Endothelial cell of umbilical vein (primary cell): ENCODE data around the gene DIO3. TPM values are rescaled to one million over a fixed set of nuclear protein-coding genes. Genes with fewer than 3 reads are reported as not detected.

Experiments used
- BruUV-seq: library from RNA; stranded (reverse); fragments of 400-500 nt; replicated peaks from 2 replicates; lab custom pipeline; 2021; lab: Mats Ljungman, UMichigan
- CTCF ChIA-PET: fragments of 300-600, 350-600 bp; sonication (Branson Sonifier 250); formaldehyde crosslinking; loops from one replicate; lab custom pipeline; 2021; ENCODE audit warnings: antibody characterized with exemption, inconsistent platforms; lab: Charles Lee
- POLR2A ChIA-PET: fragments of 300-600, 350-600 bp; sonication (Branson Sonifier 250); formaldehyde crosslinking; loops from one replicate; lab custom pipeline; 2021; ENCODE audit warnings: antibody characterized with exemption, inconsistent platforms; lab: Charles Lee
- DNase-seq: peaks from one replicate; pipeline ENCODE4 v3.0.0-alpha.2; 2011; ENCODE audit warnings: low read depth, low spot score
- FAIRE-seq: peaks from 2 replicates; lab custom pipeline; 2011; peaks lifted over from hg19 to GRCh38; lab: Jason Lieb, UNC
- H2AFZ ChIP-seq: 2 replicates; pipeline ENCODE4 v1.6.0; 2012; ENCODE audit warnings: low read depth, low read length, control low read depth, inconsistent platforms
- H3K27ac ChIP-seq: 2 replicates; pipeline ENCODE4 v1.5.1; 2011; ENCODE audit warnings: low read depth, mild to moderate bottlenecking, control low read depth, low read length, moderate library complexity; ENCODE audit not compliant: insufficient read depth
- H3K27me3 ChIP-seq, 2 experiments: 2 replicates each; pipeline versions ENCODE4 v1.6.0 to v1.6.1; 2011; ENCODE audit warnings: low read length in 2 of 2, mixed read lengths in 1 of 2; ENCODE audit not compliant: control insufficient read depth in 2 of 2, insufficient read depth in 2 of 2
- H3K36me3 ChIP-seq, 2 experiments: 2 replicates in 1 of 2; 3 replicates in 1 of 2; pipeline ENCODE4 v1.5.1; 2011; ENCODE audit warnings: low read length in 2 of 2, mild to moderate bottlenecking in 1 of 2, moderate library complexity in 1 of 2; ENCODE audit not compliant: control insufficient read depth in 2 of 2, insufficient read depth in 2 of 2; ENCODE audit errors: extremely low read depth in 1 of 2
- H3K4me1 ChIP-seq: 3 replicates; pipeline ENCODE4 v1.5.1; 2011; ENCODE audit warnings: mild to moderate bottlenecking, low read length; ENCODE audit not compliant: control insufficient read depth, insufficient read depth; ENCODE audit errors: extremely low read depth
- H3K4me2 ChIP-seq: 2 replicates; pipeline ENCODE4 v1.6.1; 2011; ENCODE audit warnings: low read length, control low read depth, mixed read lengths; ENCODE audit not compliant: insufficient read depth
- H3K4me3 ChIP-seq, 3 experiments: fragments of 200-600 bp in 1 of 3; sonication (generic), shearing (Covaris generic) in 1 of 3; replicated peaks in 1 of 3; 2 replicates each; pipeline ENCODE4 v1.5.1; 2011 to 2016; ENCODE audit warnings: control low read depth in 3 of 3, low read length in 3 of 3, mild to moderate bottlenecking in 2 of 3, inconsistent platforms in 1 of 3, low read depth in 1 of 3, moderate library complexity in 1 of 3; ENCODE audit not compliant: insufficient read depth in 1 of 3
- H3K79me2 ChIP-seq: 2 replicates; pipeline ENCODE4 v1.6.0; 2012; ENCODE audit warnings: low read length, inconsistent platforms; ENCODE audit not compliant: control insufficient read depth, insufficient read depth
- H3K9ac ChIP-seq: replicated peaks from 2 replicates; pipeline ENCODE3; 2011; ENCODE audit warnings: low read length, control low read depth; ENCODE audit not compliant: insufficient read depth; ENCODE audit errors: extremely low read depth
- H3K9me1 ChIP-seq: replicated peaks from 3 replicates; pipeline ENCODE4 v1.6.0; 2011; ENCODE audit warnings: mild to moderate bottlenecking, low read length; ENCODE audit not compliant: control insufficient read depth, insufficient read depth; ENCODE audit errors: extremely low read depth
- H3K9me3 ChIP-seq: replicated peaks from 2 replicates; pipeline ENCODE4 v1.5.1; 2012; ENCODE audit warnings: low read length, inconsistent platforms; ENCODE audit not compliant: control insufficient read depth, insufficient read depth
- H4K20me1 ChIP-seq: replicated peaks from 2 replicates; pipeline ENCODE3; 2011; ENCODE audit warnings: mild to moderate bottlenecking, low read length; ENCODE audit not compliant: control insufficient read depth, insufficient read depth; ENCODE audit errors: extremely low read depth
- CTCF ChIP-seq, 2 donors: IDR thresholded peaks; 1 replicate in 1 of 2; 2 replicates in 1 of 2; pipeline ENCODE4 v1.5.1; 2011; ENCODE audit warnings: low read length in 2 of 2, mild to moderate bottlenecking in 2 of 2, moderate library complexity in 2 of 2, control low read depth in 1 of 2, inconsistent platforms in 1 of 2, low read depth in 1 of 2; ENCODE audit not compliant: insufficient read depth in 1 of 2; ENCODE audit errors: extremely low read depth in 1 of 2
- EZH2 ChIP-seq: IDR thresholded peaks from 2 replicates; pipeline ENCODE4 v1.6.1; 2012; ENCODE audit warnings: borderline replicate concordance, low read depth, mild to moderate bottlenecking, moderate library complexity, low read length, inconsistent platforms; ENCODE audit not compliant: severe bottlenecking
- FOS ChIP-seq: IDR thresholded peaks from 2 replicates; pipeline ENCODE4 v1.6.1; 2011; ENCODE audit warnings: mild to moderate bottlenecking, low read length, moderate library complexity, borderline replicate concordance; ENCODE audit not compliant: insufficient read depth
- GATA2 ChIP-seq: IDR thresholded peaks from 2 replicates; pipeline ENCODE4 v1.7.0; 2011; ENCODE audit warnings: low read depth, mild to moderate bottlenecking, moderate library complexity, mixed read lengths, low read length; ENCODE audit not compliant: insufficient read length, insufficient read depth
- JUN ChIP-seq: IDR thresholded peaks from 2 replicates; pipeline ENCODE4 v1.6.1; 2011; ENCODE audit warnings: borderline replicate concordance, low read depth; ENCODE audit not compliant: insufficient read length, insufficient read depth
- MAX ChIP-seq: IDR thresholded peaks from 2 replicates; pipeline ENCODE4 v1.6.1; 2011; ENCODE audit not compliant: insufficient read depth, insufficient read length
- MYC ChIP-seq: IDR thresholded peaks from one replicate; pipeline ENCODE4 v1.6.1; 2011; ENCODE audit warnings: mild to moderate bottlenecking, low read depth, low read length
- POLR2A ChIP-seq: IDR thresholded peaks from 2 replicates; pipeline ENCODE4 v1.6.1; 2012; ENCODE audit warnings: low read depth, mild to moderate bottlenecking, control low read depth, low read length
- POLR2AphosphoS5 ChIP-seq: IDR thresholded peaks from 2 replicates; pipeline ENCODE4 v1.6.1; 2012; ENCODE audit warnings: low read depth, mild to moderate bottlenecking, control low read depth, low read length, moderate library complexity; ENCODE audit not compliant: insufficient read depth
- dilution Hi-C: fragments of 300-500 bp; cut with MboI; formaldehyde crosslinking; loops from one replicate; pipeline ENCODE4 v1.15.0; 2019; ENCODE audit warnings: low sequenced_read_pairs; ENCODE audit not compliant: extremely low pct_ligation_motif_present
- intact Hi-C: fragments of 100-400 bp; cut with micrococcal nuclease; formaldehyde crosslinking; loops from one replicate; pipeline ENCODE4 v1.10.0; 2022
- polyA plus RNA-seq, 4 experiments: library from polyadenylated mRNA; depleted of rRNA in 3 of 4; stranded (reverse) in 3 of 4; unstranded in 1 of 4; fragments of >200 nt; gene quantifications; 2 replicates each; pipeline versions ENCODE4 v1.2.1 to v1.2.3, GENCODE V29; 2011 to 2012; ENCODE audit warnings: missing spikeins in 1 of 4
- total RNA-seq: library from RNA; stranded (reverse); gene quantifications from 2 replicates; pipeline ENCODE4 v1.2.3, GENCODE V29; 2021

Gene DIO3
- total and polyA plus RNA-seq, 2 donors (not counting 3 experiments of a cell fraction or from before 2014, with no cell fraction given) = not detected

- Histone ChIP-seq H3K9me1 (no peaks in the 10 kb centered on the region), H3K9me3 (no peaks in the 10 kb centered on the region), H3K4me3 (no peak overlapping the region), H4K20me1 (no peaks in the 10 kb centered on the region), H3K36me3 (no peaks in the 10 kb centered on the region), H3K27ac (no peak overlapping the region), H3K27me3 (no peaks in the 10 kb centered on the region), H2AFZ (no peak overlapping the region), H3K9ac (no peak overlapping the region), H3K4me1 (no peaks in the 10 kb centered on the region), H3K79me2 (no peaks in the 10 kb centered on the region), H3K4me2 (no peak overlapping the region)
- TF ChIP-seq EZH2 (no peak), JUN (no peak), GATA2 (no peak), MAX (no peak), POLR2AphosphoS5 (no peak), FOS (no peak), MYC (no peak), CTCF (IDR thresholded peaks at IDR 0.05; ENCODE audit: extremely low read depth in 1 of 2, insufficient read depth in 1 of 2, low read depth in 1 of 2, low read length in 2 of 2) (no peak), POLR2A (no peak)
- dilution Hi-C loops (no loop called here), intact Hi-C loops (no loop called here)
- ChIA-PET POLR2A (no interaction called here), CTCF (no interaction called here)
- no peak for FAIRE-seq
- no peak for DNase-seq
- no TSS peak for BruUV-seq
Observed at GRCh38 chr14:101527987-101528386, 33.3 kb upstream of the DIO3 start.
